Small intestine (tissue), 7 donors: ENCODE measurements around the gene TSPAN1. TPM values are rescaled to one million over a fixed set of nuclear protein-coding genes. Genes with fewer than 3 reads are reported as not detected.

Experiments used
- DNase-seq, 2 donors: peaks; one replicate each; pipeline versions ENCODE4 v3.0.0 to v3.0.0-alpha.2; 2013
- FAIRE-seq: peaks from 2 replicates; lab custom pipeline; 2012; peaks lifted over from hg19 to GRCh38; lab: Jason Lieb, UNC
- H3K27ac ChIP-seq, 3 donors: one replicate each; pipeline ENCODE4 v1.5.1; 2013; ENCODE audit warnings: low read length in 2 of 3, mild to moderate bottlenecking in 2 of 3, control low read depth in 1 of 3, inconsistent platforms in 1 of 3, low read depth in 1 of 3, moderate library complexity in 1 of 3
- H3K27me3 ChIP-seq, 3 donors: one replicate each; pipeline ENCODE4 v1.6.1; 2013; ENCODE audit warnings: low read length in 3 of 3, inconsistent platforms in 1 of 3; ENCODE audit not compliant: control insufficient read depth in 3 of 3, insufficient read depth in 3 of 3
- H3K36me3 ChIP-seq, 3 donors: one replicate each; pipeline ENCODE4 v1.6.1; 2013; ENCODE audit warnings: low read length in 3 of 3, inconsistent platforms in 1 of 3, low read depth in 1 of 3, mild to moderate bottlenecking in 1 of 3, moderate library complexity in 1 of 3; ENCODE audit not compliant: control insufficient read depth in 3 of 3, insufficient read depth in 2 of 3
- H3K4me1 ChIP-seq, 3 donors: one replicate each; pipeline ENCODE4 v1.6.1; 2013; ENCODE audit warnings: low read length in 2 of 3, inconsistent platforms in 1 of 3, low read depth in 1 of 3, mild to moderate bottlenecking in 1 of 3, moderate library complexity in 1 of 3; ENCODE audit not compliant: control insufficient read depth in 3 of 3, insufficient read depth in 2 of 3
- H3K4me3 ChIP-seq, 3 donors: one replicate each; pipeline ENCODE4 v1.5.1; 2013; ENCODE audit warnings: low read length in 3 of 3, control low read depth in 1 of 3, inconsistent platforms in 1 of 3, low read depth in 1 of 3, mild to moderate bottlenecking in 1 of 3, moderate library complexity in 1 of 3
- H3K9me3 ChIP-seq, 2 donors: one replicate each; pipeline ENCODE4 v1.6.1; 2013; ENCODE audit warnings: low read depth in 1 of 2, low read length in 1 of 2; ENCODE audit not compliant: control insufficient read depth in 2 of 2, insufficient read depth in 1 of 2
- WGBS, 3 donors: extraction: QIAGEN DNeasy Blood & Tissue Kit; methylation state at CpG; one replicate each; pipeline ENCODE4 v1.1.7; 2013; 5-methylcytosine and 5-hydroxymethylcytosine counted together
- polyA plus RNA-seq, 4 donors: library from polyadenylated mRNA; stranded (reverse) in 3 of 4; unstranded in 1 of 4; fragments of 200-250 nt in 3 of 4; fragments of 120-200 nt in 1 of 4; gene quantifications; one replicate each; pipeline versions ENCODE4 v1.2.1 to v1.2.3, GENCODE V29; 2013
- donor health status: healthy with polysubstance abuse.
- donor health status: control.
- donor health status: control.
- donor health status: Bipolar disorder and iron deficiency.
- donor health status: healthy.

TSPAN1 gene
- polyA plus RNA-seq, 4 donors, result 22.7 to 104 (median 52.2) TPM

- 0 to 1% (median 1%) methylated on average over 22 of the region's 22 CpGs for WGBS, 3 donors
- DNase-seq (no peak), FAIRE-seq (no peak)
- Histone ChIP-seq H3K27ac (peak overlapping the region; percentile 58 to 99 (median 94)), H3K4me1 (peaks cover 0 to 6% (median 6%) of the 10 kb centered on the region in 3 donors), H3K4me3 (peak overlapping the region; percentile 53 to 84 (median 79)), H3K27me3 (peaks cover 0 to 5% (median 0%) of the 10 kb centered on the region in 3 donors), H3K36me3 (no peaks in the 10 kb centered on the region), H3K9me3 (no peaks in the 10 kb centered on the region)
Measured at GRCh38 chr1:46133181-46133658, 41.7 kb upstream of the TSPAN1 start.

GRCh38 chr1:46133781-46134350 lies 41.0 kb upstream of the TSPAN1 start:
- peak overlapping the region in 1 of 3 donors; percentile 84 for H3K4me3 ChIP-seq
- no peaks in the 10 kb centered on the region for H3K9me3 ChIP-seq
- peaks cover 0 to 5% (median 0%) of the 10 kb centered on the region in 3 donors for H3K27me3 ChIP-seq
- DNase-seq (no peak), FAIRE-seq (no peak)
- H3K27ac ChIP-seq, result peak overlapping the region in 2 of 3 donors; percentile 94 to 99
- WGBS, 3 donors, result 55 to 65% (median 62%) methylated on average over 3 of the region's 3 CpGs
- H3K36me3 ChIP-seq, result no peaks in the 10 kb centered on the region
- peaks cover 0 to 6% (median 6%) of the 10 kb centered on the region in 3 donors for H3K4me1 ChIP-seq

- DNase-seq (no peak), FAIRE-seq (no peak)
- peaks cover 0 to 5% (median 0%) of the 10 kb centered on the region in 3 donors for H3K27me3 ChIP-seq
- peaks cover 0 to 6% (median 6%) of the 10 kb centered on the region in 3 donors for H3K4me1 ChIP-seq
- no peaks in the 10 kb centered on the region for H3K9me3 ChIP-seq
- 39 to 50% (median 39%) methylated on average over 3 of the region's 3 CpGs for WGBS, 3 donors
- no peak overlapping the region for H3K4me3 ChIP-seq
- H3K27ac ChIP-seq, result no peak overlapping the region
- H3K36me3 ChIP-seq, result no peaks in the 10 kb centered on the region
Measured at GRCh38 chr1:46134660-46135331, 40.1 kb upstream of the TSPAN1 start.

- peaks cover 0 to 6% (median 6%) of the 10 kb centered on the region in 3 donors for H3K4me1 ChIP-seq
- DNase-seq (no peak), FAIRE-seq (no peak)
- H3K27ac ChIP-seq, result no peak overlapping the region
- no peaks in the 10 kb centered on the region for H3K36me3 ChIP-seq
- H3K27me3 ChIP-seq, result peaks cover 0 to 3% (median 0%) of the 10 kb centered on the region in 3 donors
- no peaks in the 10 kb centered on the region for H3K9me3 ChIP-seq
- H3K4me3 ChIP-seq, result no peak overlapping the region
Measured at GRCh38 chr1:46136711-46137110, 38.2 kb upstream of the TSPAN1 start.

- 52 to 68% (median 60%) methylated on average over 3 of the region's 3 CpGs for WGBS, 3 donors
- Histone ChIP-seq H3K4me3 (no peak overlapping the region), H3K9me3 (no peaks in the 10 kb centered on the region), H3K4me1 (peaks cover 0 to 6% (median 6%) of the 10 kb centered on the region in 3 donors), H3K27me3 (no peaks in the 10 kb centered on the region), H3K36me3 (no peaks in the 10 kb centered on the region), H3K27ac (peak overlapping the region in 2 of 3 donors; percentile 50 to 55)
- DNase-seq, result no peak
- FAIRE-seq, result no peak
Measured at GRCh38 chr1:46137916-46138315, 37.0 kb upstream of the TSPAN1 start.

- no peak for FAIRE-seq
- WGBS, 3 donors, result 54 to 75% (median 73%) methylated on average over 2 of the region's 2 CpGs
Measured at GRCh38 chr1:46148318-46148717, 26.6 kb upstream of the TSPAN1 start.

GRCh38 chr1:46150085-46150484 lies 24.8 kb upstream of the TSPAN1 start:
- 86 to 92% (median 88%) methylated on average over 2 of the region's 2 CpGs for WGBS, 3 donors
- Histone ChIP-seq H3K9me3 (no peaks in the 10 kb centered on the region), H3K27me3 (no peaks in the 10 kb centered on the region), H3K4me3 (no peak overlapping the region), H3K36me3 (no peaks in the 10 kb centered on the region), H3K27ac (no peak overlapping the region), H3K4me1 (peaks cover 0 to 9% (median 0%) of the 10 kb centered on the region in 3 donors)
- DNase-seq (no peak), FAIRE-seq (no peak)

More at GRCh38 chr1:46148318-46148717, 26.6 kb upstream of the TSPAN1 start:
- Histone ChIP-seq H3K27ac (no peak overlapping the region), H3K36me3 (no peaks in the 10 kb centered on the region), H3K4me3 (no peak overlapping the region), H3K4me1 (peaks cover 0 to 10% (median 0%) of the 10 kb centered on the region in 3 donors), H3K27me3 (no peaks in the 10 kb centered on the region), H3K9me3 (no peaks in the 10 kb centered on the region)
- DNase-seq, result no peak

GRCh38 chr1:46152016-46152415 lies 22.9 kb upstream of the TSPAN1 start:
- Histone ChIP-seq H3K36me3 (no peaks in the 10 kb centered on the region), H3K4me3 (no peak overlapping the region), H3K9me3 (no peaks in the 10 kb centered on the region), H3K4me1 (no peaks in the 10 kb centered on the region), H3K27me3 (no peaks in the 10 kb centered on the region), H3K27ac (no peak overlapping the region)
- FAIRE-seq, result no peak
- no peak for DNase-seq
- WGBS, 3 donors, result 89 to 97% (median 90%) methylated on average over 3 of the region's 3 CpGs
